B cell (primary cell): ENCODE data around the gene WWC1.

Experiments used
- CTCF ChIP-seq: fragments of 200-600 bp; IDR thresholded peaks from one replicate; pipeline ENCODE4 v1.8.0; 2022; ENCODE audit warnings: antibody characterized with exemption, mild to moderate bottlenecking
- EZH2 ChIP-seq: IDR thresholded peaks from 2 replicates; pipeline ENCODE4 v1.6.1; 2012; ENCODE audit warnings: borderline replicate concordance, low read depth, mild to moderate bottlenecking, moderate library complexity, low read length; ENCODE audit not compliant: insufficient read depth, poor library complexity, severe bottlenecking

GRCh38 chr5:168430296-168430695 lies 138.9 kb downstream of the WWC1 start:
- no peak for TF ChIP-seq CTCF
- TF ChIP-seq EZH2 = no peak
